ENCODE results near the gene TMEM147. TPM values are rescaled to one million over a fixed set of nuclear protein-coding genes. Genes with fewer than 3 reads are reported as not detected.

The TMEM147 gene
- total RNA-seq, 2 experiments from 2014 or later: 37.2 to 38.2 TPM

GRCh38 chr19:35544110-35544802, 1.2 kb upstream of the TMEM147 start:
- POLR2A ChIA-PET: interaction anchor here (0.8 to 1.0 kb wide), 2 partner anchors 68 to 151 kb away, joined by 3 read pairs; partner anchors contain the start of gene HAUS5
- Mint-ChIP-seq H3K36me3 (no peaks in the 10 kb centered on the region), H3K4me1 (peaks cover 22% of the 10 kb centered on the region)

GRCh38 chr19:35545855-35546381, 492 bp downstream of the TMEM147 start:
- Mint-ChIP-seq H3K27me3 (no peaks in the 10 kb centered on the region), H3K4me1 (peaks cover 23% of the 10 kb centered on the region), H3K9me3 (no peaks in the 10 kb centered on the region), H3K36me3 (no peaks in the 10 kb centered on the region), H3K27ac (peak overlapping the region; percentile 91), H3K4me3 (peak overlapping the region; percentile 91)
- ATAC-seq (ENCODE audit: low read depth) (peak; percentile 55), DNase-seq (peak; percentile 68)
- POLR2A ChIA-PET: no interaction called here

More at GRCh38 chr19:35544110-35544802, 1.2 kb upstream of the TMEM147 start:
- Mint-ChIP-seq H3K9me3 (no peaks in the 10 kb centered on the region), H3K27ac (peak overlapping the region; percentile 89), H3K4me3 (peak overlapping the region; percentile 91), H3K27me3 (no peaks in the 10 kb centered on the region)
- ATAC-seq (ENCODE audit: low read depth): no peak
- DNase-seq: no peak

GRCh38 chr19:35546532-35546931, 1.1 kb downstream of the TMEM147 start:
- Mint-ChIP-seq H3K9me3 (no peaks in the 10 kb centered on the region), H3K36me3 (no peaks in the 10 kb centered on the region), H3K4me1 (peaks cover 23% of the 10 kb centered on the region), H3K4me3 (peak overlapping the region; percentile 91), H3K27me3 (no peaks in the 10 kb centered on the region), H3K27ac (peak overlapping the region; percentile 72)
- ATAC-seq (ENCODE audit: low read depth) (no peak), DNase-seq (no peak)
- POLR2A ChIA-PET: no interaction called here

GRCh38 chr19:35549174-35549788, 3.9 kb downstream of the TMEM147 start:
- POLR2A ChIA-PET: interaction anchor here (0.5 to 2.5 kb wide), 3 partner anchors 48 to 99 kb away, joined by 5 to 8 read pairs (median 8); partner anchors contain the start of gene COX6B1
- no peak overlapping the region for H3K4me3 Mint-ChIP-seq
- H3K36me3 Mint-ChIP-seq: no peaks in the 10 kb centered on the region

GRCh38 chr19:35549879-35550523, 4.6 kb downstream of the TMEM147 start:
- ATAC-seq (ENCODE audit: low read depth) (no peak), DNase-seq (no peak)
- H3K4me1 Mint-ChIP-seq: peaks cover 12% of the 10 kb centered on the region
- H3K27ac Mint-ChIP-seq: no peak overlapping the region
- POLR2A ChIA-PET: interaction anchor here (0.5 to 2.5 kb wide), 2 partner anchors 47 to 98 kb away, joined by 5 to 8 read pairs; partner anchors contain the start of gene COX6B1
- H3K36me3 Mint-ChIP-seq: no peaks in the 10 kb centered on the region
- H3K27me3 Mint-ChIP-seq: no peaks in the 10 kb centered on the region
- no peak overlapping the region for H3K4me3 Mint-ChIP-seq
- H3K9me3 Mint-ChIP-seq: no peaks in the 10 kb centered on the region

More at GRCh38 chr19:35549174-35549788, 3.9 kb downstream of the TMEM147 start:
- ATAC-seq (ENCODE audit: low read depth) (no peak), DNase-seq (peak; percentile 54)
- Mint-ChIP-seq H3K9me3 (no peaks in the 10 kb centered on the region), H3K4me1 (peaks cover 19% of the 10 kb centered on the region), H3K27ac (peak overlapping the region; percentile 27), H3K27me3 (no peaks in the 10 kb centered on the region)

GRCh38 chr19:35551091-35551810, 5.8 kb downstream of the TMEM147 start:
- no peak for DNase-seq
- H3K27ac Mint-ChIP-seq: no peak overlapping the region
- POLR2A ChIA-PET: no interaction called here

GRCh38 chr19:35552534-35553384, 7.3 kb downstream of the TMEM147 start:
- Mint-ChIP-seq H3K9me3 (no peaks in the 10 kb centered on the region), H3K27ac (no peak overlapping the region), H3K27me3 (peaks cover 9% of the 10 kb centered on the region), H3K4me1 (peaks cover 7% of the 10 kb centered on the region), H3K36me3 (no peaks in the 10 kb centered on the region), H3K4me3 (no peak overlapping the region)
- ATAC-seq (ENCODE audit: low read depth): no peak
- POLR2A ChIA-PET: no interaction called here
- DNase-seq: no peak

More at GRCh38 chr19:35551091-35551810, 5.8 kb downstream of the TMEM147 start:
- ATAC-seq (ENCODE audit: low read depth): no peak
- H3K9me3 Mint-ChIP-seq: no peaks in the 10 kb centered on the region
- peaks cover 10% of the 10 kb centered on the region for H3K4me1 Mint-ChIP-seq
- no peak overlapping the region for H3K4me3 Mint-ChIP-seq
- peaks cover 3% of the 10 kb centered on the region for H3K27me3 Mint-ChIP-seq
- H3K36me3 Mint-ChIP-seq: no peaks in the 10 kb centered on the region

GRCh38 chr19:35553385-35554000, 8.1 kb downstream of the TMEM147 start:
- peaks cover 12% of the 10 kb centered on the region for H3K27me3 Mint-ChIP-seq

GRCh38 chr19:35554076-35554475, 8.7 kb downstream of the TMEM147 start:
- POLR2A ChIA-PET: no interaction called here
- ATAC-seq (ENCODE audit: low read depth): no peak
- peaks cover 17% of the 10 kb centered on the region for H3K27me3 Mint-ChIP-seq
- peaks cover 8% of the 10 kb centered on the region for H3K4me1 Mint-ChIP-seq
- no peaks in the 10 kb centered on the region for H3K9me3 Mint-ChIP-seq
- no peak for DNase-seq
- H3K4me3 Mint-ChIP-seq: no peak overlapping the region
- H3K36me3 Mint-ChIP-seq: no peaks in the 10 kb centered on the region
- peak overlapping the region; percentile 43 for H3K27ac Mint-ChIP-seq

More at GRCh38 chr19:35553385-35554000, 8.1 kb downstream of the TMEM147 start:
- H3K27ac Mint-ChIP-seq: no peak overlapping the region
- H3K4me3 Mint-ChIP-seq: no peak overlapping the region
- no peaks in the 10 kb centered on the region for H3K36me3 Mint-ChIP-seq
- peaks cover 9% of the 10 kb centered on the region for H3K4me1 Mint-ChIP-seq
- POLR2A ChIA-PET: no interaction called here
- no peak for ATAC-seq (ENCODE audit: low read depth)
- DNase-seq: no peak
- no peaks in the 10 kb centered on the region for H3K9me3 Mint-ChIP-seq

- ATAC-seq (ENCODE audit: low read depth) (no peak), DNase-seq (no peak)
- Mint-ChIP-seq H3K27ac (no peak overlapping the region), H3K4me3 (no peak overlapping the region), H3K36me3 (no peaks in the 10 kb centered on the region), H3K27me3 (peaks cover 25% of the 10 kb centered on the region), H3K4me1 (peaks cover 6% of the 10 kb centered on the region), H3K9me3 (no peaks in the 10 kb centered on the region)
- POLR2A ChIA-PET: no interaction called here
Observed at GRCh38 chr19:35555301-35556005, 10.0 kb downstream of the TMEM147 start.

- POLR2A ChIA-PET: interaction anchor here (0.6 kb wide), 1 partner anchor 41 kb away, joined by 5 read pairs; no protein-coding TSS in a partner anchor
Observed at GRCh38 chr19:35556025-35556590, 10.7 kb downstream of the TMEM147 start.

More at GRCh38 chr19:35556025-35556590, 10.7 kb downstream of the TMEM147 start:
- no peak for ATAC-seq (ENCODE audit: low read depth)
- H3K27me3 Mint-ChIP-seq: peaks cover 28% of the 10 kb centered on the region
- H3K9me3 Mint-ChIP-seq: no peaks in the 10 kb centered on the region
- H3K27ac Mint-ChIP-seq: no peak overlapping the region
- H3K4me3 Mint-ChIP-seq: no peak overlapping the region
- no peak for DNase-seq
- H3K4me1 Mint-ChIP-seq: peaks cover 6% of the 10 kb centered on the region
- no peaks in the 10 kb centered on the region for H3K36me3 Mint-ChIP-seq
